H9 (cell line): ENCODE data around the gene ZBTB43. TPM values are rescaled to one million over a fixed set of nuclear protein-coding genes. Genes with fewer than 3 reads are reported as not detected.
A peak's percentile ranks its signal among the peaks of the same experiment; 100 is the strongest.

Experiments used
- DNase-seq: peaks from one replicate; pipeline ENCODE4 v3.0.0-alpha.2; 2017
- H2AFZ ChIP-seq: one replicate; pipeline ENCODE4 v1.6.1; 2013; ENCODE audit warnings: mild to moderate bottlenecking, low read length, control low read depth, moderate library complexity
- H2AK5ac ChIP-seq: 2 replicates; pipeline ENCODE4 v1.6.1; 2013; ENCODE audit warnings: low read length, control low read depth, mixed read lengths; ENCODE audit not compliant: insufficient read length
- H2BK120ac ChIP-seq: one replicate; pipeline ENCODE4 v1.6.1; 2013; ENCODE audit warnings: low read depth, mild to moderate bottlenecking, low read length, control low read depth, inconsistent platforms; ENCODE audit not compliant: poor library complexity, severe bottlenecking
- H2BK12ac ChIP-seq: 2 replicates; pipeline ENCODE4 v1.6.1; 2013; ENCODE audit warnings: low read length, control low read depth, mixed read lengths, low read depth; ENCODE audit not compliant: insufficient read length
- H2BK15ac ChIP-seq: 2 replicates; pipeline ENCODE4 v1.6.1; 2013; ENCODE audit warnings: low read depth, low read length, control low read depth
- H2BK20ac ChIP-seq: one replicate; pipeline ENCODE4 v1.6.1; 2013; ENCODE audit warnings: low read depth, mild to moderate bottlenecking, low read length, control low read depth, inconsistent platforms; ENCODE audit not compliant: poor library complexity, severe bottlenecking
- H2BK5ac ChIP-seq: 2 replicates; pipeline ENCODE4 v1.6.1; 2013; ENCODE audit warnings: low read length, control low read depth, mixed read lengths; ENCODE audit not compliant: insufficient read length
- H3K14ac ChIP-seq: 2 replicates; pipeline ENCODE4 v1.6.1; 2013; ENCODE audit warnings: low read length, control low read depth; ENCODE audit not compliant: insufficient read depth
- H3K18ac ChIP-seq: 2 replicates; pipeline ENCODE4 v1.6.1; 2013; ENCODE audit warnings: low read depth, mild to moderate bottlenecking, mixed read lengths, low read length, control low read depth; ENCODE audit not compliant: insufficient read length
- H3K23ac ChIP-seq: 2 replicates; pipeline ENCODE4 v1.6.1; 2013; ENCODE audit warnings: low read length, control low read depth, mixed read lengths, low read depth; ENCODE audit not compliant: insufficient read length
- H3K23me2 ChIP-seq: 2 replicates; pipeline ENCODE4 v1.6.1; 2013; ENCODE audit warnings: low read depth, mild to moderate bottlenecking, mixed read lengths, low read length, control low read depth; ENCODE audit not compliant: insufficient read length, poor library complexity, severe bottlenecking
- H3K27ac ChIP-seq: 2 replicates; pipeline ENCODE4 v1.5.1; 2013; ENCODE audit warnings: low read length, control low read depth, mixed read lengths, low read depth; ENCODE audit not compliant: insufficient read length
- H3K27me3 ChIP-seq: 2 replicates; pipeline ENCODE4 v1.6.1; 2013; ENCODE audit warnings: low read length, control low read depth, inconsistent platforms; ENCODE audit not compliant: insufficient read depth
- H3K4ac ChIP-seq: 2 replicates; pipeline ENCODE4 v1.6.1; 2013; ENCODE audit warnings: low read depth, mild to moderate bottlenecking, control low read depth, inconsistent platforms, low read length, moderate library complexity
- H3K4me1 ChIP-seq: 2 replicates; pipeline ENCODE4 v1.6.1; 2013; ENCODE audit warnings: low read length, control low read depth, inconsistent platforms; ENCODE audit not compliant: insufficient read depth
- H3K4me2 ChIP-seq: 2 replicates; pipeline ENCODE4 v1.6.1; 2013; ENCODE audit warnings: low read length, control low read depth, mixed read lengths; ENCODE audit not compliant: insufficient read length, insufficient read depth
- H3K56ac ChIP-seq: 2 replicates; pipeline ENCODE4 v1.6.1; 2013; ENCODE audit warnings: low read depth, mild to moderate bottlenecking, mixed read lengths, low read length, control low read depth; ENCODE audit not compliant: insufficient read length
- H3K79me1 ChIP-seq: 2 replicates; pipeline ENCODE4 v1.6.1; 2013; ENCODE audit warnings: low read depth, mild to moderate bottlenecking, moderate library complexity, low read length, control low read depth, inconsistent platforms; ENCODE audit not compliant: insufficient read depth, poor library complexity, severe bottlenecking
- H3K79me2 ChIP-seq: 2 replicates; pipeline ENCODE4 v1.6.1; 2013; ENCODE audit warnings: low read length, control low read depth, inconsistent platforms; ENCODE audit not compliant: insufficient read depth
- H3K9ac ChIP-seq: 2 replicates; pipeline ENCODE4 v1.6.1; 2013; ENCODE audit warnings: low read length, control low read depth, mixed read lengths; ENCODE audit not compliant: insufficient read length; ENCODE audit errors: extremely low read depth
- H3K9me3 ChIP-seq: one replicate; pipeline ENCODE4 v1.6.1; 2013; ENCODE audit warnings: low read depth, low read length, inconsistent platforms; ENCODE audit not compliant: control insufficient read depth
- H3T11ph ChIP-seq: one replicate; pipeline ENCODE4 v1.6.1; 2013; ENCODE audit warnings: mild to moderate bottlenecking, low read length, control low read depth, inconsistent platforms
- H4K20me1 ChIP-seq: one replicate; pipeline ENCODE4 v1.6.1; 2013; ENCODE audit not compliant: control insufficient read depth, insufficient read length, insufficient read depth
- H4K5ac ChIP-seq: 2 replicates; pipeline ENCODE4 v1.6.1; 2013; ENCODE audit warnings: low read depth, mild to moderate bottlenecking, mixed read lengths, low read length, control low read depth; ENCODE audit not compliant: insufficient read length
- H4K8ac ChIP-seq: replicated peaks from 2 replicates; pipeline ENCODE4 v1.6.1; 2013; ENCODE audit warnings: low read length, control low read depth, mixed read lengths, low read depth; ENCODE audit not compliant: insufficient read length
- H4K91ac ChIP-seq: 2 replicates; pipeline ENCODE4 v1.6.1; 2013; ENCODE audit warnings: low read depth, mild to moderate bottlenecking, moderate library complexity, mixed read lengths, low read length, control low read depth; ENCODE audit not compliant: insufficient read length
- H3K27ac Mint-ChIP-seq, 3 experiments: 2 replicates in 2 of 3; 3 replicates in 1 of 3; pipeline ENCODE4 v1.8.0; 2020 to 2021; ENCODE audit warnings: mixed read lengths in 3 of 3, mild to moderate bottlenecking in 1 of 3, moderate library complexity in 1 of 3
- H3K27me3 Mint-ChIP-seq: 2 replicates; pipeline ENCODE4 v1.8.0; 2021; ENCODE audit warnings: low read depth, mild to moderate bottlenecking, moderate library complexity, mixed read lengths
- H3K36me3 Mint-ChIP-seq, 3 experiments: 2 replicates in 2 of 3; 3 replicates in 1 of 3; pipeline ENCODE4 v1.8.0; 2020 to 2021; ENCODE audit warnings: low read depth in 3 of 3, mixed read lengths in 3 of 3; ENCODE audit not compliant: insufficient read depth in 1 of 3
- H3K4me1 Mint-ChIP-seq, 2 experiments: 2 replicates each; pipeline ENCODE4 v1.8.0; 2020; ENCODE audit warnings: mixed read lengths in 2 of 2
- H3K4me3 Mint-ChIP-seq, 2 experiments: 2 replicates in 1 of 2; 3 replicates in 1 of 2; pipeline ENCODE4 v1.8.0; 2020 to 2021; ENCODE audit warnings: mild to moderate bottlenecking in 2 of 2, mixed read lengths in 2 of 2, moderate library complexity in 1 of 2
- H3K9me3 Mint-ChIP-seq, 2 experiments: 2 replicates in 1 of 2; 3 replicates in 1 of 2; pipeline ENCODE4 v1.8.0; 2020; ENCODE audit warnings: mild to moderate bottlenecking in 2 of 2, mixed read lengths in 2 of 2, moderate library complexity in 1 of 2
- WGBS: extraction: QIAGEN DNeasy Blood & Tissue Kit; methylation state at CpG from one replicate; pipeline ENCODE4 v1.1.7; 2013; ENCODE audit warnings: missing lambda C conversion rate, low lambda C conversion rate, mixed read lengths; ENCODE audit not compliant: insufficient read length; ENCODE audit errors: extremely low coverage; 5-methylcytosine and 5-hydroxymethylcytosine counted together
- total RNA-seq: library from RNA; stranded (reverse); gene quantifications from 2 replicates; pipeline ENCODE4 v1.2.1, GENCODE V29; 2021
- TF ChIP-seq, protein P1 (sequence below): fragments of 200-600 bp; sonication (generic); conservative IDR thresholded peaks from 3 replicates; pipeline ENCODE4 v1.8.0; 2021; ENCODE audit warnings: antibody characterized with exemption, mild to moderate bottlenecking

The ZBTB43 gene
- total RNA-seq, 1 experiment from 2014 or later: 15.7 TPM

GRCh38 chr9:126842977-126843799 is 38.3 kb downstream of the ZBTB43 start:
- Histone ChIP-seq H3K9ac (no peak overlapping the region), H4K20me1 (no peaks in the 10 kb centered on the region), H3K4me1 (no peaks in the 10 kb centered on the region), H3K23me2 (no peaks in the 10 kb centered on the region), H2BK120ac (no peak overlapping the region), H2BK15ac (no peak overlapping the region), H4K5ac (no peak overlapping the region), H3K79me2 (no peaks in the 10 kb centered on the region), H3K27ac (no peak overlapping the region), H2AFZ (no peak overlapping the region), H4K91ac (no peak overlapping the region), H3T11ph (no peak overlapping the region), H3K4ac (no peak overlapping the region), H2BK12ac (no peak overlapping the region), H2BK5ac (no peak overlapping the region), H2BK20ac (no peak overlapping the region), H3K56ac (no peak overlapping the region), H3K4me2 (no peak overlapping the region), H2AK5ac (no peak overlapping the region), H3K23ac (no peak overlapping the region), H3K9me3 (no peaks in the 10 kb centered on the region), H4K8ac (no peak overlapping the region), H3K14ac (no peak overlapping the region), H3K18ac (no peak overlapping the region), H3K79me1 (no peaks in the 10 kb centered on the region), H3K27me3 (no peaks in the 10 kb centered on the region)
- Mint-ChIP-seq H3K27ac (0 out of 7 replicates have a peak overlapping the region, but pooled peaks of 1 of the 3 experiments have one; percentile 40), H3K9me3 (no peaks in the 10 kb centered on the region), H3K4me1 (no peaks in the 10 kb centered on the region; a peak in 1 of 4 replicates), H3K4me3 (no peak overlapping the region), H3K36me3 (peaks cover 0 to 2% (median 0%) of the 10 kb centered on the region in 3 experiments; a peak in 2 of 7 replicates), H3K27me3 (peaks cover 3% of the 10 kb centered on the region)
- DNase-seq: no peak
- WGBS: no CpG with 5 or more reads among the region's 10 CpGs
- TF ChIP-seq, protein P1, sequence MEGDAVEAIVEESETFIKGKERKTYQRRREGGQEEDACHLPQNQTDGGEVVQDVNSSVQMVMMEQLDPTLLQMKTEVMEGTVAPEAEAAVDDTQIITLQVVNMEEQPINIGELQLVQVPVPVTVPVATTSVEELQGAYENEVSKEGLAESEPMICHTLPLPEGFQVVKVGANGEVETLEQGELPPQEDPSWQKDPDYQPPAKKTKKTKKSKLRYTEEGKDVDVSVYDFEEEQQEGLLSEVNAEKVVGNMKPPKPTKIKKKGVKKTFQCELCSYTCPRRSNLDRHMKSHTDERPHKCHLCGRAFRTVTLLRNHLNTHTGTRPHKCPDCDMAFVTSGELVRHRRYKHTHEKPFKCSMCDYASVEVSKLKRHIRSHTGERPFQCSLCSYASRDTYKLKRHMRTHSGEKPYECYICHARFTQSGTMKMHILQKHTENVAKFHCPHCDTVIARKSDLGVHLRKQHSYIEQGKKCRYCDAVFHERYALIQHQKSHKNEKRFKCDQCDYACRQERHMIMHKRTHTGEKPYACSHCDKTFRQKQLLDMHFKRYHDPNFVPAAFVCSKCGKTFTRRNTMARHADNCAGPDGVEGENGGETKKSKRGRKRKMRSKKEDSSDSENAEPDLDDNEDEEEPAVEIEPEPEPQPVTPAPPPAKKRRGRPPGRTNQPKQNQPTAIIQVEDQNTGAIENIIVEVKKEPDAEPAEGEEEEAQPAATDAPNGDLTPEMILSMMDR: no peak
